GM23248 (cell line): Measurements from ENCODE around the gene TBC1D2B. TPM values are rescaled to one million over a fixed set of nuclear protein-coding genes. Genes with fewer than 3 reads are reported as not detected.

Experiments used
- DNase-seq: peaks from one replicate; pipeline ENCODE4 v3.0.0-alpha.2; 2015
- H2AFZ ChIP-seq: fragments of 200-600 bp; sonication (generic); 2 replicates; pipeline ENCODE4 v1.6.1; 2016; ENCODE audit warnings: antibody characterized with exemption
- H3F3A ChIP-seq: fragments of 200-600 bp; sonication (generic); 2 replicates; pipeline ENCODE4 v1.6.1; 2016; ENCODE audit warnings: mild to moderate bottlenecking, antibody characterized with exemption, mixed run types; ENCODE audit not compliant: insufficient read depth
- H3K27ac ChIP-seq: fragments of 200-600 bp; sonication (generic); 2 replicates; pipeline ENCODE4 v1.5.1; 2016; ENCODE audit warnings: mild to moderate bottlenecking
- H3K27me3 ChIP-seq: fragments of 200-600 bp; sonication (generic); replicated peaks from 2 replicates; pipeline ENCODE4 v1.6.1; 2016; ENCODE audit warnings: mild to moderate bottlenecking; ENCODE audit not compliant: insufficient read depth
- H3K36me3 ChIP-seq: fragments of 200-600 bp; sonication (generic); 2 replicates; pipeline ENCODE4 v1.6.1; 2016; ENCODE audit warnings: low read depth, mild to moderate bottlenecking
- H3K4me1 ChIP-seq: fragments of 200-600 bp; sonication (generic); 2 replicates; pipeline ENCODE4 v1.6.1; 2016; ENCODE audit warnings: mild to moderate bottlenecking; ENCODE audit not compliant: insufficient read depth
- H3K4me2 ChIP-seq: fragments of 200-600 bp; sonication (generic); one replicate; pipeline ENCODE4 v1.6.1; 2016; ENCODE audit warnings: mild to moderate bottlenecking; ENCODE audit not compliant: unreplicated experiment
- H3K4me3 ChIP-seq: fragments of 200-600 bp; sonication (generic); 2 replicates; pipeline ENCODE4 v1.5.1; 2016; ENCODE audit warnings: mild to moderate bottlenecking
- H3K79me2 ChIP-seq: fragments of 200-600 bp; sonication (generic); 2 replicates; pipeline ENCODE4 v1.6.1; 2016; ENCODE audit warnings: mild to moderate bottlenecking; ENCODE audit not compliant: insufficient read depth
- H3K9ac ChIP-seq: fragments of 200-600 bp; sonication (generic); 2 replicates; pipeline ENCODE4 v1.6.1; 2016; ENCODE audit warnings: mild to moderate bottlenecking
- H3K9me2 ChIP-seq: fragments of 200-600 bp; sonication (generic); 2 replicates; pipeline ENCODE4 v1.6.1; 2016; ENCODE audit warnings: mixed run types, mild to moderate bottlenecking, moderate library complexity; ENCODE audit not compliant: insufficient read depth
- H3K9me3 ChIP-seq: fragments of 200-600 bp; sonication (generic); one replicate; pipeline ENCODE4 v1.6.1; 2017; ENCODE audit warnings: low read depth
- H4K20me1 ChIP-seq: fragments of 200-600 bp; sonication (generic); 2 replicates; pipeline ENCODE4 v1.6.0; 2016; ENCODE audit not compliant: insufficient read depth
- EZH2 ChIP-seq: fragments of 200-600 bp; sonication (generic); IDR thresholded peaks from 2 replicates; pipeline ENCODE4 v1.6.1; 2018; ENCODE audit warnings: antibody characterized with exemption, mild to moderate bottlenecking; ENCODE audit not compliant: insufficient read depth, poor library complexity, severe bottlenecking
- EZH2phosphoT487 ChIP-seq: fragments of 200-600 bp; sonication (generic); IDR thresholded peaks from 2 replicates; pipeline ENCODE4 v1.6.1; 2018; ENCODE audit warnings: antibody characterized with exemption, moderate library complexity, mild to moderate bottlenecking, low read depth; ENCODE audit not compliant: insufficient read depth
- WGBS, 2 experiments: methylation state at CpG; one replicate each; pipeline ENCODE4 v1.1.6; 2015 to 2017; ENCODE audit warnings: low lambda C conversion rate in 2 of 2, low coverage in 1 of 2; ENCODE audit errors: missing lambda C conversion rate in 2 of 2; 5-methylcytosine and 5-hydroxymethylcytosine counted together
- in situ Hi-C: fragments of 300-500 bp; cut with MboI; formaldehyde crosslinking; loops from 2 replicates; pipeline ENCODE4 v1.15.0; 2020
- polyA plus RNA-seq: library from polyadenylated mRNA; unstranded; fragments of >200 nt; fragmentation: Nextera tagmentation; extraction: Ambion mirVana; gene quantifications from 2 replicates; pipeline ENCODE4 v1.2.1, GENCODE V29; 2016
- total RNA-seq: library from RNA; depleted of rRNA; stranded (reverse); fragments of >200 nt; shearing (Covaris generic); gene quantifications from 2 replicates; pipeline ENCODE4 v1.2.3, GENCODE V29; 2014

The TBC1D2B gene
- total and polyA plus RNA-seq, 2 experiments from 2014 or later, result 11.1 to 40.5 TPM

- Histone ChIP-seq H3K27ac (peak overlapping the region; percentile 71), H3K4me2 (peak overlapping the region; percentile 54), H3K4me1 (peaks cover 55% of the 10 kb centered on the region), H3K9me2 (no peaks in the 10 kb centered on the region), H3K36me3 (0 out of 2 replicates have a peak, but pooled peaks cover 8% of the 10 kb centered on the region), H3K79me2 (peaks cover 64% of the 10 kb centered on the region), H3F3A (peaks cover 54% of the 10 kb centered on the region), H3K9me3 (no peaks in the 10 kb centered on the region), H2AFZ (no peak overlapping the region), H3K9ac (peak overlapping the region; percentile 17; the same call in 1 of the 2 replicates), H3K27me3 (no peaks in the 10 kb centered on the region), H4K20me1 (0 out of 2 replicates have a peak, but pooled peaks cover 3% of the 10 kb centered on the region), H3K4me3 (0 out of 2 replicates have a peak overlapping the region, but pooled peaks have one; percentile 18)
- TF ChIP-seq EZH2 (no peak), EZH2phosphoT487 (no peak)
- DNase-seq, result peak; percentile 65
- 4 to 14% methylated on average over 1 of the region's 1 CpG for WGBS, 2 experiments
- in situ Hi-C loops, result no loop called here
Observed at GRCh38 chr15:78050826-78051225, 26.7 kb downstream of the TBC1D2B start.

GRCh38 chr15:78050441-78050809, 27.1 kb downstream of the TBC1D2B start:
- WGBS, 2 experiments, result 15 to 20% methylated on average over 1 of the region's 1 CpG
- Histone ChIP-seq H3K79me2 (peaks cover 64% of the 10 kb centered on the region), H3K4me1 (peaks cover 55% of the 10 kb centered on the region), H3K9me2 (no peaks in the 10 kb centered on the region), H3K36me3 (0 out of 2 replicates have a peak, but pooled peaks cover 8% of the 10 kb centered on the region), H2AFZ (no peak overlapping the region), H4K20me1 (0 out of 2 replicates have a peak, but pooled peaks cover 3% of the 10 kb centered on the region), H3F3A (peaks cover 54% of the 10 kb centered on the region), H3K4me2 (peak overlapping the region; percentile 54), H3K27ac (peak overlapping the region; percentile 71), H3K4me3 (0 out of 2 replicates have a peak overlapping the region, but pooled peaks have one; percentile 18), H3K27me3 (no peaks in the 10 kb centered on the region), H3K9me3 (no peaks in the 10 kb centered on the region), H3K9ac (peak overlapping the region; percentile 17; the same call in 1 of the 2 replicates)
- in situ Hi-C loops, result no loop called here
- DNase-seq, result peak; percentile 51
- TF ChIP-seq EZH2phosphoT487 (no peak), EZH2 (no peak)

- no peaks in the 10 kb centered on the region for H3K9me2 ChIP-seq
- H3K4me2 ChIP-seq, result peak overlapping the region; percentile 54
- H3K27ac ChIP-seq, result peak overlapping the region; percentile 71
- 0 out of 2 replicates have a peak, but pooled peaks cover 8% of the 10 kb centered on the region for H3K36me3 ChIP-seq
- no peak for TF ChIP-seq EZH2phosphoT487
- no peak for TF ChIP-seq EZH2
- peaks cover 54% of the 10 kb centered on the region for H3F3A ChIP-seq
- 0 out of 2 replicates have a peak, but pooled peaks cover 3% of the 10 kb centered on the region for H4K20me1 ChIP-seq
- H3K9me3 ChIP-seq, result no peaks in the 10 kb centered on the region
- H2AFZ ChIP-seq, result no peak overlapping the region
- peak; percentile 90 for DNase-seq
- 14 to 20% methylated on average over 7 of the region's 7 CpGs for WGBS, 2 experiments
- H3K9ac ChIP-seq, result peak overlapping the region; percentile 17
- no peaks in the 10 kb centered on the region for H3K27me3 ChIP-seq
- 0 out of 2 replicates have a peak overlapping the region, but pooled peaks have one; percentile 18 for H3K4me3 ChIP-seq
- peaks cover 57% of the 10 kb centered on the region for H3K4me1 ChIP-seq
- H3K79me2 ChIP-seq, result peaks cover 64% of the 10 kb centered on the region
- in situ Hi-C loops, result no loop called here
Observed at GRCh38 chr15:78049691-78050440, 27.6 kb downstream of the TBC1D2B start.

- Histone ChIP-seq H2AFZ (no peak overlapping the region), H3K36me3 (peaks cover 8% of the 10 kb centered on the region; the same call in 1 of the 2 replicates), H3K79me2 (peaks cover 58% of the 10 kb centered on the region), H3K9me2 (no peaks in the 10 kb centered on the region), H3K4me1 (peaks cover 63% of the 10 kb centered on the region), H3K9ac (peak overlapping the region; percentile 35), H3K27ac (peak overlapping the region; percentile 71), H3K9me3 (no peaks in the 10 kb centered on the region), H3K4me3 (no peak overlapping the region), H4K20me1 (no peaks in the 10 kb centered on the region), H3K27me3 (no peaks in the 10 kb centered on the region), H3F3A (peaks cover 54% of the 10 kb centered on the region), H3K4me2 (peak overlapping the region; percentile 50)
- in situ Hi-C loops, result no loop called here
- WGBS, 2 experiments, result 27 to 28% methylated on average over 5 of the region's 5 CpGs
- DNase-seq, result no peak
- TF ChIP-seq EZH2, result no peak
- TF ChIP-seq EZH2phosphoT487, result no peak
Observed at GRCh38 chr15:78048628-78048920, 28.9 kb downstream of the TBC1D2B start.
